ENCODE data around the gene SOX18. TPM values are rescaled to one million over a fixed set of nuclear protein-coding genes. Genes with fewer than 3 reads are reported as not detected.

SOX18 gene
- total RNA-seq, 2 donors from 2014 or later, result 2.3 to 2.8 TPM

GRCh38 chr20:64065974-64066343 is 16.5 kb upstream of the SOX18 start:
- 44 to 57% methylated on average over 4 to 5 of the region's 5 CpGs for WGBS, 2 experiments (ENCODE audit: insufficient coverage in 1 of 2, insufficient read length in 1 of 2)
- H3K4me1 Mint-ChIP-seq, result peaks cover 14% of the 10 kb centered on the region
- Histone ChIP-seq H3K4me3 (ENCODE audit: low read length) (no peak overlapping the region), H3K9ac (ENCODE audit: extremely low read depth, low read length, poor library complexity, severe bottlenecking) (no peak overlapping the region), H3K27ac (ENCODE audit: low read depth, low read length) (no peak overlapping the region), H3K36me3 (ENCODE audit: control insufficient read depth, insufficient read depth, low read length) (no peaks in the 10 kb centered on the region), H3K4me1 (ENCODE audit: control insufficient read depth, insufficient read depth, low read length) (no peaks in the 10 kb centered on the region), H3K27me3 (ENCODE audit: control insufficient read depth, insufficient read depth, low read length, poor library complexity, severe bottlenecking) (no peaks in the 10 kb centered on the region), H3K9me3 (ENCODE audit: control insufficient read depth, low read length) (no peaks in the 10 kb centered on the region)
- no peaks in the 10 kb centered on the region for H3K9me3 Mint-ChIP-seq
- TF ChIP-seq CTCF (conservative IDR thresholded peaks at IDR 0.05), result no peak
- H3K36me3 Mint-ChIP-seq (ENCODE audit: low read depth), result no peaks in the 10 kb centered on the region
- no peak overlapping the region for H3K4me3 Mint-ChIP-seq
- H3K27me3 Mint-ChIP-seq (ENCODE audit: insufficient read depth), result peaks cover 3% of the 10 kb centered on the region
- peak; percentile 80 for DNase-seq
- no peak overlapping the region for H3K27ac Mint-ChIP-seq

- Histone ChIP-seq H3K27ac (ENCODE audit: low read depth, low read length) (no peak overlapping the region), H3K4me1 (ENCODE audit: control insufficient read depth, insufficient read depth, low read length) (no peaks in the 10 kb centered on the region), H3K27me3 (ENCODE audit: control insufficient read depth, insufficient read depth, low read length, poor library complexity, severe bottlenecking) (no peaks in the 10 kb centered on the region), H3K9me3 (ENCODE audit: control insufficient read depth, low read length) (no peaks in the 10 kb centered on the region), H3K36me3 (ENCODE audit: control insufficient read depth, insufficient read depth, low read length) (no peaks in the 10 kb centered on the region), H3K9ac (ENCODE audit: extremely low read depth, low read length, poor library complexity, severe bottlenecking) (no peak overlapping the region), H3K4me3 (ENCODE audit: low read length) (no peak overlapping the region)
- no peak for TF ChIP-seq CTCF (conservative IDR thresholded peaks at IDR 0.05)
- H3K27ac Mint-ChIP-seq, result no peak overlapping the region
- DNase-seq, result no peak
- H3K4me3 Mint-ChIP-seq, result no peak overlapping the region
- WGBS, 2 experiments (ENCODE audit: insufficient coverage in 1 of 2, insufficient read length in 1 of 2), result 83 to 93% methylated on average over 11 to 27 of the region's 27 CpGs
- H3K27me3 Mint-ChIP-seq (ENCODE audit: insufficient read depth), result peaks cover 3% of the 10 kb centered on the region
- H3K9me3 Mint-ChIP-seq, result no peaks in the 10 kb centered on the region
- peaks cover 14% of the 10 kb centered on the region for H3K4me1 Mint-ChIP-seq
- no peaks in the 10 kb centered on the region for H3K36me3 Mint-ChIP-seq (ENCODE audit: low read depth)
Observed at GRCh38 chr20:64065062-64065973, 15.9 kb upstream of the SOX18 start.

GRCh38 chr20:64064145-64064698 is 14.8 kb upstream of the SOX18 start:
- Mint-ChIP-seq H3K27ac (no peak overlapping the region), H3K4me3 (peak overlapping the region; percentile 75), H3K9me3 (no peaks in the 10 kb centered on the region), H3K36me3 (ENCODE audit: low read depth) (no peaks in the 10 kb centered on the region), H3K27me3 (ENCODE audit: insufficient read depth) (peaks cover 8% of the 10 kb centered on the region), H3K4me1 (peaks cover 14% of the 10 kb centered on the region)
- Histone ChIP-seq H3K9me3 (ENCODE audit: control insufficient read depth, low read length) (no peaks in the 10 kb centered on the region), H3K4me1 (ENCODE audit: control insufficient read depth, insufficient read depth, low read length) (no peaks in the 10 kb centered on the region), H3K27me3 (ENCODE audit: control insufficient read depth, insufficient read depth, low read length, poor library complexity, severe bottlenecking) (no peaks in the 10 kb centered on the region), H3K9ac (ENCODE audit: extremely low read depth, low read length, poor library complexity, severe bottlenecking) (no peak overlapping the region), H3K36me3 (ENCODE audit: control insufficient read depth, insufficient read depth, low read length) (no peaks in the 10 kb centered on the region), H3K4me3 (ENCODE audit: low read length) (peak overlapping the region; percentile 82), H3K27ac (ENCODE audit: low read depth, low read length) (no peak overlapping the region)
- TF ChIP-seq CTCF (conservative IDR thresholded peaks at IDR 0.05), result no peak
- no peak for DNase-seq
- 72 to 80% methylated on average over 1 to 12 of the region's 12 CpGs for WGBS, 2 experiments (ENCODE audit: insufficient coverage in 1 of 2, insufficient read length in 1 of 2)
